Neural cell (in vitro differentiated cells): ENCODE results near the gene PSMG4. TPM values are rescaled to one million over a fixed set of nuclear protein-coding genes. Genes with fewer than 3 reads are reported as not detected.

ENCODE experiments used
- H2AFZ ChIP-seq: fragments of 200-600, 300-800 bp; sonication (generic), shearing (Covaris generic); 2 replicates; pipeline ENCODE4 v1.6.0; 2014; ENCODE audit warnings: low read depth, mild to moderate bottlenecking, antibody characterized with exemption, low read length, moderate library complexity
- H3F3A ChIP-seq: fragments of 200-600 bp; shearing (Covaris generic); 2 replicates; pipeline ENCODE4 v1.6.1; 2016; ENCODE audit warnings: mild to moderate bottlenecking, moderate library complexity, mixed read lengths, antibody characterized with exemption, low read length; ENCODE audit not compliant: insufficient read depth, poor library complexity, severe bottlenecking
- H3K27ac ChIP-seq: fragments of 200-600, 300-800 bp; sonication (generic), shearing (Covaris generic); 2 replicates; pipeline ENCODE4 v1.5.1; 2014; ENCODE audit warnings: mild to moderate bottlenecking, low read length, moderate library complexity
- H3K27me3 ChIP-seq: fragments of 300-800, 200-600 bp; sonication (generic), shearing (Covaris generic); 2 replicates; pipeline ENCODE4 v1.6.0; 2014; ENCODE audit warnings: mild to moderate bottlenecking, low read depth, low read length, moderate library complexity; ENCODE audit not compliant: insufficient read depth
- H3K36me3 ChIP-seq: fragments of 300-800, 200-600 bp; sonication (generic), shearing (Covaris generic); 2 replicates; pipeline ENCODE4 v1.5.1; 2014; ENCODE audit warnings: mild to moderate bottlenecking, antibody characterized with exemption, low read length, moderate library complexity; ENCODE audit not compliant: insufficient read depth
- H3K4me2 ChIP-seq: fragments of 300-800, 200-600 bp; sonication (generic), shearing (Covaris generic); 2 replicates; pipeline ENCODE4 v1.6.0; 2014; ENCODE audit warnings: mild to moderate bottlenecking, low read length
- H3K4me3 ChIP-seq: fragments of 300-800, 200-600 bp; sonication (generic), shearing (Covaris generic); 2 replicates; pipeline ENCODE4 v1.5.1; 2014; ENCODE audit warnings: mild to moderate bottlenecking, low read length, moderate library complexity
- H3K79me2 ChIP-seq: fragments of 200-600 bp; shearing (Covaris generic); replicated peaks from 2 replicates; pipeline ENCODE4 v1.6.0; 2014; ENCODE audit warnings: mild to moderate bottlenecking, low read length, moderate library complexity; ENCODE audit not compliant: insufficient read depth
- H3K9ac ChIP-seq: fragments of 300-800, 200-600 bp; sonication (generic), shearing (Covaris generic); 2 replicates; pipeline ENCODE4 v1.6.1; 2016; ENCODE audit warnings: mild to moderate bottlenecking, low read length, mixed read lengths
- H3K9me2 ChIP-seq: fragments of 200-600 bp; shearing (Covaris generic); 2 replicates; pipeline ENCODE4 v1.6.1; 2016; ENCODE audit warnings: mild to moderate bottlenecking, low read length, mixed read lengths; ENCODE audit not compliant: insufficient read depth
- H3K9me3 ChIP-seq: fragments of 200-600, 300-800 bp; sonication (generic), shearing (Covaris generic); 2 replicates; pipeline ENCODE4 v1.6.1; 2016; ENCODE audit warnings: mild to moderate bottlenecking, mixed run types, low read length, moderate library complexity, mixed read lengths
- H4K20me1 ChIP-seq: fragments of 200-600 bp; shearing (Covaris generic); 2 replicates; pipeline ENCODE4 v1.6.1; 2016; ENCODE audit warnings: mild to moderate bottlenecking, mixed run types; ENCODE audit not compliant: insufficient read depth
- EP300 ChIP-seq: fragments of 450-650 bp; conservative IDR thresholded peaks from 2 replicates; pipeline ENCODE4 v1.6.1; 2014; ENCODE audit warnings: antibody characterized with exemption, mild to moderate bottlenecking, moderate library complexity; ENCODE audit not compliant: poor library complexity, severe bottlenecking
- EZH2 ChIP-seq: fragments of 200-600, 300-800 bp; shearing (Covaris generic), sonication (generic); IDR thresholded peaks from 2 replicates; pipeline ENCODE4 v1.6.1; 2014; ENCODE audit warnings: antibody characterized with exemption, low read length, borderline replicate concordance, mild to moderate bottlenecking; ENCODE audit not compliant: insufficient read depth, poor library complexity, severe bottlenecking
- MXI1 ChIP-seq: fragments of 450-650 bp; conservative IDR thresholded peaks from 2 replicates; pipeline ENCODE4 v1.6.1; 2014; ENCODE audit warnings: antibody characterized with exemption, mild to moderate bottlenecking; ENCODE audit not compliant: poor library complexity, severe bottlenecking
- RAD21 ChIP-seq: fragments of 450-650 bp; conservative IDR thresholded peaks from 2 replicates; pipeline ENCODE4 v1.6.1; 2014; ENCODE audit warnings: antibody characterized with exemption, mild to moderate bottlenecking, moderate library complexity
- SMC3 ChIP-seq: fragments of 450-650 bp; conservative IDR thresholded peaks from 2 replicates; pipeline ENCODE4 v1.6.1; 2014; ENCODE audit warnings: antibody characterized with exemption, mild to moderate bottlenecking, moderate library complexity; ENCODE audit not compliant: poor library complexity
- TAF1 ChIP-seq: IDR thresholded peaks from 2 replicates; pipeline ENCODE4 v1.6.1; 2012; ENCODE audit warnings: low read depth
- polyA plus RNA-seq: library from polyadenylated mRNA; depleted of rRNA; stranded (reverse); fragments of >200 nt; gene quantifications from 2 replicates; pipeline ENCODE4 v1.2.3, GENCODE V29; 2014
- TF ChIP-seq, protein P1 (sequence below): IDR thresholded peaks from 2 replicates; pipeline ENCODE4 v1.6.1; 2012; ENCODE audit warnings: borderline replicate concordance
- TF ChIP-seq, protein P2 (sequence below): fragments of 450-650 bp; IDR thresholded peaks from 2 replicates; pipeline ENCODE4 v1.5.1; 2014; ENCODE audit warnings: antibody characterized with exemption, mild to moderate bottlenecking, moderate library complexity; ENCODE audit not compliant: poor library complexity, severe bottlenecking

PSMG4 gene
- polyA plus RNA-seq, 1 donor from 2014 or later, result 52.0 TPM

DNA sequence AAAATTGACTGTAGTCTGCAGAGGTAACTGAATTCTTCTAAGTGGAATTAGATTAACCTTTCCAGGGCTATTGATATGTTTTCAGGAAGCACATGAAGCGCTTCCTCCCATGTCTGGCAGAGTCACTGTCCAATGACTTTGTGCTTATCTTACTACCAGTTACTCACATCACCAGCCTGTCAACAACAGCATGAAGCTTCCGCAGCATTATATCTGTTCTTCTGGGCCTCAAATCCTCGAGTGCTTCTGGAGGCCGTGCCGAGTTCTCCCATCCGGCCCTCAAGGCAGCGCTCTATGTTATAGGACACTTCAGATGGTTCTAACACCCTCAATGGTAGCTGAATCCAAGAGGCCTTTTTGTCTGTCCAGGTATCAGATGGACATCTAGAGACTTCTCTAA is 33.2 kb downstream of the PSMG4 start:
- H3K4me2 ChIP-seq, result no peak overlapping the region

DNA sequence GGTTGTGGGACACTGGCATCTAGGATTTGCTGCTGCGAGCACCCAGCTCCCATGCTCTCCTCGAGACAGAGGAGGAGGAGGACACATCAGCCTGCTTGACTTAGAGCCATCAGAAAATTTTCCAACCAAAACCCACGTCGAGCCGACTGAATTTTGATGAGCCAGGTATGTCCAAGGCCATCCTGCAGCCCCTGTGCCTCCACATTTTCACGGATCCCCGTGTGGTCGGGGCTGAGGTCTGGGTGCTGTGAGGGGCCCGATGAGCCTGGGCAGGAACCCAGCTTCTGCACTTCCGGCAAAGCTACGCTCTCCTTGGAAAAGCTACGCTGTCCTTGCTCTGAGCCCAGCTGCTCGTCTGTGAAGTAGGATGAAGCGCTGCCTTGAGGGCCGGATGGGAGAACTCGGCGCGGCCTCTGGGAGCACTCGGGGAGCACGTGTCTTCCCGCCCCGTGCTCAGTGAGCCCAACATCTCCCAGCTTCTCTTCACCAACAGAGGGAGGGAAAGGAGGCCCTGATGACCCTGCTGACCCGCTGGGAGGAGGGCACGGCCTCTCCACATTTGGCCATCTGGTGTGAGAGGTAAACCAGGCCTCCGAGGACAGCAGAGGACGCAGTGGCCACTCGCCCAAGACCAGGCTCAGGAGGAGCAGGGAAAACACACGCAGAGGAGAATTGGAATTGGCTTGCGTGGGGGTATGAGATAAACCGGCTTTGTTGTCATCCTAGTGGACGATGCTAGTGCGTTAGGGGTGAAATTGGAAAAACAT is 33.9 kb downstream of the PSMG4 start:
- H2AFZ ChIP-seq, result no peak overlapping the region
- H3K36me3 ChIP-seq, result no peaks in the 10 kb centered on the region
- no peak overlapping the region for H3K9ac ChIP-seq
- H4K20me1 ChIP-seq, result no peaks in the 10 kb centered on the region
- no peaks in the 10 kb centered on the region for H3F3A ChIP-seq
- H3K9me2 ChIP-seq, result no peaks in the 10 kb centered on the region
- no peak overlapping the region for H3K4me2 ChIP-seq
- no peak overlapping the region for H3K27ac ChIP-seq
- H3K4me3 ChIP-seq, result no peak overlapping the region
- no peak for TF ChIP-seq RAD21
- TF ChIP-seq, protein P1, sequence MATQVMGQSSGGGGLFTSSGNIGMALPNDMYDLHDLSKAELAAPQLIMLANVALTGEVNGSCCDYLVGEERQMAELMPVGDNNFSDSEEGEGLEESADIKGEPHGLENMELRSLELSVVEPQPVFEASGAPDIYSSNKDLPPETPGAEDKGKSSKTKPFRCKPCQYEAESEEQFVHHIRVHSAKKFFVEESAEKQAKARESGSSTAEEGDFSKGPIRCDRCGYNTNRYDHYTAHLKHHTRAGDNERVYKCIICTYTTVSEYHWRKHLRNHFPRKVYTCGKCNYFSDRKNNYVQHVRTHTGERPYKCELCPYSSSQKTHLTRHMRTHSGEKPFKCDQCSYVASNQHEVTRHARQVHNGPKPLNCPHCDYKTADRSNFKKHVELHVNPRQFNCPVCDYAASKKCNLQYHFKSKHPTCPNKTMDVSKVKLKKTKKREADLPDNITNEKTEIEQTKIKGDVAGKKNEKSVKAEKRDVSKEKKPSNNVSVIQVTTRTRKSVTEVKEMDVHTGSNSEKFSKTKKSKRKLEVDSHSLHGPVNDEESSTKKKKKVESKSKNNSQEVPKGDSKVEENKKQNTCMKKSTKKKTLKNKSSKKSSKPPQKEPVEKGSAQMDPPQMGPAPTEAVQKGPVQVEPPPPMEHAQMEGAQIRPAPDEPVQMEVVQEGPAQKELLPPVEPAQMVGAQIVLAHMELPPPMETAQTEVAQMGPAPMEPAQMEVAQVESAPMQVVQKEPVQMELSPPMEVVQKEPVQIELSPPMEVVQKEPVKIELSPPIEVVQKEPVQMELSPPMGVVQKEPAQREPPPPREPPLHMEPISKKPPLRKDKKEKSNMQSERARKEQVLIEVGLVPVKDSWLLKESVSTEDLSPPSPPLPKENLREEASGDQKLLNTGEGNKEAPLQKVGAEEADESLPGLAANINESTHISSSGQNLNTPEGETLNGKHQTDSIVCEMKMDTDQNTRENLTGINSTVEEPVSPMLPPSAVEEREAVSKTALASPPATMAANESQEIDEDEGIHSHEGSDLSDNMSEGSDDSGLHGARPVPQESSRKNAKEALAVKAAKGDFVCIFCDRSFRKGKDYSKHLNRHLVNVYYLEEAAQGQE, result no peak
- no peak for TF ChIP-seq EP300
- no peak for TF ChIP-seq SMC3
- no peak for TF ChIP-seq MXI1
- H3K9me3 ChIP-seq, result no peaks in the 10 kb centered on the region
- H3K27me3 ChIP-seq, result no peaks in the 10 kb centered on the region
- H3K79me2 ChIP-seq, result no peaks in the 10 kb centered on the region

More for the DNA sequence above, 33.2 kb downstream of the PSMG4 start:
- Histone ChIP-seq H2AFZ (no peak overlapping the region), H3K9ac (no peak overlapping the region), H3K27me3 (no peaks in the 10 kb centered on the region), H3K4me3 (no peak overlapping the region), H3K9me2 (no peaks in the 10 kb centered on the region), H3K27ac (no peak overlapping the region), H3K9me3 (no peaks in the 10 kb centered on the region), H3K36me3 (peaks cover under 1% of the 10 kb centered on the region), H3F3A (no peaks in the 10 kb centered on the region), H4K20me1 (no peaks in the 10 kb centered on the region), H3K79me2 (no peaks in the 10 kb centered on the region)
- TF ChIP-seq, protein P1, result no peak
- TF ChIP-seq TAF1 (no peak), EZH2 (no peak), EP300 (no peak), RAD21 (no peak), SMC3 (no peak)
- TF ChIP-seq, protein P2, sequence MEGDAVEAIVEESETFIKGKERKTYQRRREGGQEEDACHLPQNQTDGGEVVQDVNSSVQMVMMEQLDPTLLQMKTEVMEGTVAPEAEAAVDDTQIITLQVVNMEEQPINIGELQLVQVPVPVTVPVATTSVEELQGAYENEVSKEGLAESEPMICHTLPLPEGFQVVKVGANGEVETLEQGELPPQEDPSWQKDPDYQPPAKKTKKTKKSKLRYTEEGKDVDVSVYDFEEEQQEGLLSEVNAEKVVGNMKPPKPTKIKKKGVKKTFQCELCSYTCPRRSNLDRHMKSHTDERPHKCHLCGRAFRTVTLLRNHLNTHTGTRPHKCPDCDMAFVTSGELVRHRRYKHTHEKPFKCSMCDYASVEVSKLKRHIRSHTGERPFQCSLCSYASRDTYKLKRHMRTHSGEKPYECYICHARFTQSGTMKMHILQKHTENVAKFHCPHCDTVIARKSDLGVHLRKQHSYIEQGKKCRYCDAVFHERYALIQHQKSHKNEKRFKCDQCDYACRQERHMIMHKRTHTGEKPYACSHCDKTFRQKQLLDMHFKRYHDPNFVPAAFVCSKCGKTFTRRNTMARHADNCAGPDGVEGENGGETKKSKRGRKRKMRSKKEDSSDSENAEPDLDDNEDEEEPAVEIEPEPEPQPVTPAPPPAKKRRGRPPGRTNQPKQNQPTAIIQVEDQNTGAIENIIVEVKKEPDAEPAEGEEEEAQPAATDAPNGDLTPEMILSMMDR, result no peak
